CD4-positive, alpha-beta T cell treated with Interleukin-4 for 4 hours (primary cell): ENCODE results near the gene USP12.
"Not testable (repeated sequence)": the region's sequence is repeated elsewhere in the genome, so short reads cannot be mapped to it uniquely, and the experiment has no call there.

Experiments
- DNase-seq: peaks from one replicate; pipeline ENCODE4 v3.0.0-alpha.2; 2020

The USP12 gene, protein sequence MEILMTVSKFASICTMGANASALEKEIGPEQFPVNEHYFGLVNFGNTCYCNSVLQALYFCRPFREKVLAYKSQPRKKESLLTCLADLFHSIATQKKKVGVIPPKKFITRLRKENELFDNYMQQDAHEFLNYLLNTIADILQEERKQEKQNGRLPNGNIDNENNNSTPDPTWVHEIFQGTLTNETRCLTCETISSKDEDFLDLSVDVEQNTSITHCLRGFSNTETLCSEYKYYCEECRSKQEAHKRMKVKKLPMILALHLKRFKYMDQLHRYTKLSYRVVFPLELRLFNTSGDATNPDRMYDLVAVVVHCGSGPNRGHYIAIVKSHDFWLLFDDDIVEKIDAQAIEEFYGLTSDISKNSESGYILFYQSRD

DNA sequence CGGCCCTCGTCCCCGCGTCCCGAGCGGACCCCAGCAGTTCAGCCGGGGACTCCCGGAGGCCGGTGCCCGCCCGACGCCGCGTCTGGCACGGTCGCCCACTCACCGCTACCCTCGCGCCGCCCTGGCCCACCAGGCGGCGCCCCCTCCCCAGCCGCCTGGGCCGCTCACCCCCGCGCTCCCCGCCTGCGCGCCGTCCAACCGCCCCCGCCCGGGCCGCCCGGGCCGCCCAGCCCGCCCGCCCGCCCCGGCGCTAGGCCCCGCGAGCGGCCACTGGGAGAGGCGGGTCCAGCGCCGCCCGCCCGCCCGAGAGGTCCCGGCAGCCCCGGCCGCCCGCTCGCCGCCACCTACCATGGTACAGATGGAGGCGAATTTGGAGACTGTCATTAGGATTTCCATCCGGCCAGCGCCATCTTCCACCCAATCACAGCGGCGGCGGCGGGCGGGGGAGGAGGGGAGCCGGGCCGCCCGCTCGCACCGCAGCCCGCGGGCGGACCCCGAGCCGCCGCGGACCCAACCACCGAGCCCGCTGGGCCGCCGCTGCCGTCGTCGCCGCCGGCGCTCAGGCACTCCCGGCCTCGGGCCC lies at the start of gene USP12:
USP12 (minus strand) TSS at position 568 of the 583 bp plus-strand sequence; CDS start at position 396, 172 bp downstream.
- DNase-seq = no peak

DNA sequence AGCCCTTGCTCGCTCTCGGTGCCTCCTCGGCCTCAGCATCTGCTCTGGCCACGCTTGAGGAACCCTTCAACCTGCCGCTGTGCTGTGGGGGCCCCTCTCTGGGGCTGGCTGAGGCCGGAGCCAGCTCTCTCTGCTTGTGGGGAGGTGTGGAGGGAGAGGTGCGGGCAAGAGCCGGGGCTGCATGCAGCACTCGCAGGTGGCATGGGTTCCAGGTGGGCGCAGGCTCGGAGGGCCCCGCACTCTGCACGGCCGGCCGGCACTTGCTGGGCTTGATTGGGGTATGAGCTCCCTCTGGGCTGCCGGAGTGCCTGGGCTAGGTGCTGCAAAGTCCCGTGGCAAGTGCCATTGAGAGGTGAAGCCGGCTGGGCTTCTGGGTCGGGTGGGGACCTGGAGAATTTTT lies 48.0 kb upstream of the USP12 start:
- DNase-seq = no peak

DNA sequence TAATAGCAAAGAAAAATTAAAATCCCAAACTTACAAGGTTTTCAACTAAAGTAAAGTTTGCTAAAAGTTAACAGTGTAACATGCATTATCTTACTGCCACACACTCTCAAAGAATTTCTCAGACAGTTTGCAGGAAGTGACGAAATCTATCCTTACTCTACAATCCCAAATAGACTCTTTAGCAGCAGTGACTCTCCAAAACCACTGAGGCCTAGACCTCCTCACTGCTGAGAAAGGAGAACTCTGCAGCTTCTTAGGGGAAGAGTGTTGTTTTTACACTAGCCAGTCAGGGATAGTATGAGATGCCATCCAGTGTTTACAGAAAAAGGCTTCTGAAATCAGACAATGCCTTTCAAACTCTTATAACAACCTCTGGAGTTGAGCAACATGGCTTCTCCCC lies 47.2 kb upstream of the USP12 start:
- not testable (repeated sequence) for DNase-seq

DNA sequence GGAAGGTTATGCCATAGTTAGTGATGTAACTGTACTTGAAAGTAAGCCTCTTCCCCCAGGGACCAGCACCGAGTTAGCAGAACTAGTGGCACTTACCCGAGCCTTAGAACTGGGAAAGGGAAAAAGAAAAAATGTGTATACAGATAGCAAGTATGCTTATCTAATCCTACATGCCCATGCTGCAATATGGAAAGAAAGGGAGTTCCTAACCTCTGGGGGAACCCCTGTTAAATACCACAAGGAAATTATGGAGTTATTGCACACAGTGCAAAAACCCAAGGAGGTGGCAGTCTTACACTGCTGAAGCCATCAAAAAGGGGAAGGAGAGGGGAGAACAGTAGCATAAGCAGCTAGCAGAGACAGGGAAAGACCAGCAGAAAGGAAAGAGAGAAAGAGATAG lies 46.2 kb upstream of the USP12 start:
- not testable (repeated sequence) for DNase-seq

DNA sequence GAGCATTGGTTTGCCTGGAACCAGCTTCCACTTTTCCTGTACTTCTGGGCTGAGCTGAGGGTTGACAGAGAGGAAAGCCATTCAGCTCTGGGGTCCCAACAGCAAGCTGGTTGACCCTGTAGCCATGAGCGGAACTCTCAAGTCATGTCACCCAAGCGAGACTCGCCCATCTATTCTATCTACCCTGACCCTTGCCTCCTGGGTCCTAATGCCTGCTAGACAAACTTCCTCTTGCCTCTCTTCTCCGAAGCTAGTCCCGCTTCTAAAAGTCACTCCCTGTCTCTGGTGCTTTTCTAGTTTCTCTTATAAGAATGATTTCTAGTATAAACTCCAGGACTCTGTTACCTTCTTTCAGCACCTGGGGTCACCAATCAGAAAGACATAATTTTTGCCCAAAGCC lies 41.8 kb upstream of the USP12 start:
- not testable (repeated sequence) for DNase-seq

DNA sequence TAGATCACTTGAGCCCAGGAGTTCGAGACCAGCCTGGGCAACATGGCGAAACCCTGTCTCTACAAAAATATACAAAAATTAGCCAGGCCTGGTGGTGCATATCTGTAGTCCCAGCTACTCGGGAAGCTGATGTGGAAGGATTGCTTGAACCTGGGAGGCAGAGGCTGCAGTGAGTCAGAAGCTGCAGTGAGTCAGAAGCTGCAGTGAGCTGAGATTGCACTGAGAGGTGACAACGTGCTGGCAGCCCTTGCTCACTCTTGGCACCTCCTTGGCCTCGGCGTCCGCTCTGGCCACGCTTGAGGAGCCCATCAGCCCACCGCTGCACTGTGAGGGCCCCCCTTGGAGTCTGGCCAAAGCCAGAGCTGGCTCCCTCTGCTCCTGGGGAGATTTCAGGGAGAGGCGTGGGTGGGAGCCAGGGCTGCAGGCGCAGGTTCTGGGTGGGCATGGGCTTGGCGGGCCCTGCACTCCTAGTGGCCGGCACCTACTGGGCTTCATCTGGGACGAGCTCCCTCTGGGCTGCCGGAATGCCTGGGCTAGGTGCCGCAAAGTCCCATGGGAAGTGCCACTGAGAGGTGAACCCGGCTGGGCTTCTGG lies 40.3 kb upstream of the USP12 start:
- DNase-seq = no peak

DNA sequence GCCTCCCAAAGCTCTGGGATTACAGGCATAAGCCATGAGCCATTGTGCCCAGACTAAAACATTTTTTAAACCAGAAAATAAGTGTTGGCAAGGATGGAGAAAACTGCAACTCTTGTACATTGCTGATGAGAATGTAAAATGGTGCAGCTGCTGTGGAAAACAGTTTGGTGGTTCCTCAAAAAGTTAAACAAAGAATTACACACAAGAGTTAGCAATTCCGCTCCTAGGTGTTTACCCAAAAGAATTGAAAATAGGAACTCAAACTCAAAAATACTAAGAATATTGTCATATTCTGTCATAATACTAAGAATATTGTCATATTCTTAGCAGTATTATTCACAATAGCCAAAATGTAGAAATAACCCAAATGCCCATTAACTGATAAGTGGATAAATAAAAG lies 39.7 kb upstream of the USP12 start:
- no peak for DNase-seq

DNA sequence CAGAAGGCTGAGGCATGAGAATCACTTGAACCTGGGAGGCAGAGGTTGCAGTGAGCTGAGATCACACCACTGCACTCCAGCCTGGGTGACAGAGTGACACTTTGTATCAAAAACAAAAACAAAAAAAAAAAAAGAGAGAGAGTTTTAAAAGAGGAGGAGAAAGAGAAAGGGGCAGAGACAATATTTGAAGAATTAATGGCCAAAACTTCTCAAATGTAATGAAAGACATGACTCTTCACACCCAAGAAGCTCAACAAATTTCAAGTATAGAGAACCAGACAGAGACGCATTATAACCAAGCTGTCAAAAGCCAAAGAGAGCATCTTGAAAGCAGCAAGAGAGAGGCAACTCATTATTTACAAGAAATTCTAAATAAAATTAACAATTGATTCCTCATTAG lies 36.9 kb upstream of the USP12 start:
- no peak for DNase-seq

DNA sequence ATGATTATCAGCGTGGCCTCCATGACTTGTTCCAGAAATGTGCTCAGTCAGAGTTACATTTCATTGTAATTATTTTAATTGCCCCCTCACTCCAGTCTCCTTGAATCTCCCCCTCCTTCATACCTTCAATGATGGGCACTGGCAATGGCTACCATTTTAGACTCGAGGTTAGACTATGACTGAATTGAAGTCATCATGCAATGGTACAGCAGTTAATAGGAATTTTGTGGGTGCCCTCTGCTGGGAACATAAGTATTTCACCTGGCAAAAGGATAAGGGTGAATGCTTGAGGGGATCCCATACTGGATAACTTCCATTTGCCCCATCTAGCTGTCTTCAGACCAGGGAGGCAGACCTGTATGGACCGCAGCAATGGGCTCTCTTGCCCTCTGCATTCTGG lies 32.2 kb upstream of the USP12 start:
- no peak for DNase-seq

DNA sequence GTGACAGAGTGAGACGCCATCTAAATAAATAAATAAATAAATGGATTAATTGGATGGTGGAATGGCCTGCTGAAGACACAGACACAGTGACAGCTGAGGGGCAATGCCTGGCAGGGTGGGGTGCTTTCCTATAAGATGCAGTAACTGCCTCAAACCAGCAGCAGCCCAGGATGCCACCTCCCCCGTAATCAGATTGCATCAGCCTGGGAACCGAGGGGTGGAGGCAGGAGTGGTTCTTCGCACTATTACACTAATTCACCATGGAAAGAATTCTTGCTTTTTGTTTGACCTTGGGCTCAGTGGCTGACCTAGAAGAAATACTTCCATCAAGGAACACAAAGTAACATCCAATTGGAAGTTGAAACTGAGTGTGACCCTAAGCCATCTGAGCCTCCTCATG lies 31.6 kb upstream of the USP12 start:
- DNase-seq = no peak

DNA sequence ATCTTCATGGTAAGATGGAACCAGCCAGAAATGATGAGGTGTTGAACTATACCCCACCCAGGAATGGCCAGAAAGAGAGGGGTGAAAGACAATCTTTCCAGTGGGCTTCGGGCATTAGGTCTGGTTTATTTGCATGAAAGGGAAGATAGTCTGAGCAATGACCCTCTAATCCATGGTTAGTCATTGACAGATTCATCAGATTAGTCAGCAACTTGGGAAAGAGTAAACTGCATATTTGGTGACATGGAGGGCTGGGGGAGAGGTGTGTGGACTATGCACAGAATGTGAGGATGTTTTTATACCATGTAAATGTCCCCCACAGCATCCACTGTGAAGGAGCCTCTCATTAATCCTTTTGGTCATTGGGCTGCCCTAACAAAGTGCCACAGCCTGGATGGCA lies 30.1 kb upstream of the USP12 start:
- no peak for DNase-seq

DNA sequence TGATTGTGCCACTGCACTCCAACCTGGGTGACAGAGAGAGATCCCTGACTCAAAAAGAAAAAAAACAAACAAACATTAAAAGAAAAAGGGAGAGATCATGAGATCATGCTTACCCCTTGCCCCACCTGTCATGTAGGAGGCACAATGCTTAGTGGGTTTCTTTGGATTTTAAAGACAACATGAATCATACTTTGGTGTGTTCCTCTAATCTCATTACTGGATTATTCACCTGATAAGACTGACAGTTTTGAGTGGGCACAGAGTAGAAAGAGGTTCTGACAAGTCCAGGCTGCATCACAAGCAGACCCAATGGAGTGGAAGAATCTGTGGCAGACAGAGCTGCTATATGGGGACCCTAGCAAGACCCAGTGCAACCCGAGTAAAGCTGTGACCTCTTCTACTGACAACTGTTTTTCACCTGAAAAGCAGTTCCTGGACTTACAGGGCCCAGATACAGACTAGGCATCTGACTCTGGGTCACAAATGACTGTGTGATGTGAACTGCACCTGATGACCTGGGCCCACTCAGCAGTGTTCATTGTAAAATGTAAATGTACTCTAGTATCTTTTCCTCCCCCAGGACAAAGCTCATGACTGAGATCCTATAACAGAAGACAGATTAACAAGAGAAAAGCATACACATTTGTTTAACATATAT lies 28.9 kb upstream of the USP12 start:
- DNase-seq = no peak

DNA sequence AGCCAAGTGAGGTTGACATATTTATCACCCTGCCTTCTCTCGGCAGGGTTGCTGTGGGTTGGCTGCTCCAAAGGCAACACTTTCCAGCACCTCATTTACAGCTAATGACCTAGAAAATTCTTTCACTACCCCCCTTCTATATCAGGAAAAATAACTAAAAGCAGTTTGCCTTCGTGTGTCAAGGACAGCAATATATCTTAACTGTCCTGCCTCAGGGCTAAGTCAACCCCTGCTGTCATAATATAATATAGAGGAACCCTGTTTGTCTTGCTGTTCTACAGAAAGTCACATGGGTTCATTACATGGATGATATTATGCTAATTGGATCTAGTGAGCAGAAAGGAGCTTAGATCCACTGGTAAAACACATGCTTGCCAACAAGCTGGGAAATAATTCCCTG lies 28.1 kb upstream of the USP12 start:
- no peak for DNase-seq

DNA sequence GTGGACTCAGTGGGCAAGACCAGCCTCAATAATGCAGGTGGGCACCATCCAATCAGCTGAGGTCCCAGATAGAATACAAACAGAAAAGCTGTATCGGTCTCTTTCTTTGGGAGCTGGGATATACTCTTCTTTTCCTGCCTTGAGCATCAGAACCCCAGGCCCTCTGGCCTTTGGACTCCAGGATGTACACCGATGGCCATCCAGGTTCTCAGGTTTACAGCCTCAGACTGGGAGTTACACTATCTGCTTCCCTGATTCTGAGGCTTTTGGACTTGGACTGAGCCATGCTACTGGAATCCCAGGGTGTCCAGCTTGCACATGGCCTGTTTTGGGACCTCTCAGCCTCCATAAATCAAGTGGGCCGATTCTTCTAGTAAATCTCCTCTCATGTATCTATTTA lies 27.6 kb upstream of the USP12 start:
- DNase-seq = no peak

DNA sequence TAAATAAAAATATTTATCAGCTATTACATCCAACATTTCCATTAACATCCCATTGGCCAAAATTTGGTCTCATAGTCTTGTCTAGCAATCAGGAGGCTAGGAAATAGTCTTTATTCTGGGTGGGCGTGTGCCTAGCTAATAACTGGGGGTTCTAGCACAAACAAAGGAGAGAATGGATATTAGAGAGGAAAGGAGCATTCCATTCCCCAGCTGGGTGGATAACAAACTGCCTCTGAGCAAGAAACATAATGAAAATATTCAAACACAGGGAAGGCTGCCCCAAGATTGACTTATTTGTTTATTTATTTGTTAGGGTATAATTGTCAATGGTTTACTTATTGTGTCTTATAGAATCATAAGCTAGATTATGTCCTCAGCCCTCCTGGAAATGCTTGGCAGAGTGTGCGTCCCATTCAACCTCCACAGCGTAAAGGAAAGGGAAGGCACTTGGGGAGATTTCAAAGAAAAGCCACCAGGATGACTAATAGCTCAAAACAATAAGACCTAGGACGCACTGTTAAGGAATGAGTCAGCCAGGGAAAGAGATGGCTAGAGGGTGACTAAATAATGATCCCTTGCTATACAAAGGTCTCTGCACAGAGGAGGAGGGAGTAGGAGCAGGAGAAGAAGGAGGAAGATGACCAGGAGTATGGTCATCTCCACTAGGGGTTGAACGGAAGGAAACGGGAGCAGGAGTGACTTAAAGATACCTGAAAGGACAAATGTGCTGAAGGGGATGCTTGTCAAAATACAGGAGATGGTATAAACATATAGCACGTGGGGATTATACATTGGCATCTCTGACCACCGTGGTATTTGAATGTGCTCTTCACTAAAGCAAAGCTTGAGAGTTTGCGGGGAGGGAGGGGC lies 23.5 kb upstream of the USP12 start:
- no peak for DNase-seq

DNA sequence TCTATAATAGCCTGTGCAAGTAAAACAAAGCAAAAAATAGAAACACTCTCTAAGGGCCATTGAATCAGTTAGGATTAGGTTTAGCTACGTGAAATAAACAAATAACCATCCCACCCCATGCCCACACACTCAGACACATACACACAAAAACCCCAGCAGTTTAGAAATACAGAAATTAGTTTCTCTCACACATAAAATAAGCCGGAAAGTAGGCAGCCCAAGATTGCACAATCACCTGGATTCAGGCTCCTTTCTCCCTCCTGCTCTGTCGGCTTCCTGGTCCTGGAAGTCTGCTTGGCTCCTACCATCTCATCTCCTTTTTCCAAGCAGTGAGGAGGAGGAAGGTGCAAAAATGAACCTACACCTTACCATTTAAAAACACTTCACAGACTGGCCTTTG lies 22.6 kb upstream of the USP12 start:
- no peak for DNase-seq

DNA sequence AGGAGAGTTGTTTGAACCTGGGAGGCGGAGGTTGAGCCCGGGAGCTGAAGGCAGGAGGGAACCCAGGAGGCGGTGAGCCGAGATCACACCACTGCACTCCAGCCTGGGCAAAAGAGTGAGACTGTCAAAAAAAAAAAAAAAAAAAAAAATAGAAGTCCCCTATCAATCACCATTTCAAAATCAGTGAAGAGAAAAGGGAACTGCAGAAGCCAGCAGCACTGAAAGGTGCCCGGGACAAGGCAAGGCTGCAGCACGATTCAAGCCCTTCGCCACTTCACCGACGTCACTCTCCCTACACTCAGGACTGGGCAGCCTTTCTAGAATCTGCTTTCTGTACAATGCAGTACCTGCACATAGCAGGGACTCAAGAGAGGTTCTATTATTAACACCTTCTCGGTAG lies 21.9 kb upstream of the USP12 start:
- DNase-seq = no peak

DNA sequence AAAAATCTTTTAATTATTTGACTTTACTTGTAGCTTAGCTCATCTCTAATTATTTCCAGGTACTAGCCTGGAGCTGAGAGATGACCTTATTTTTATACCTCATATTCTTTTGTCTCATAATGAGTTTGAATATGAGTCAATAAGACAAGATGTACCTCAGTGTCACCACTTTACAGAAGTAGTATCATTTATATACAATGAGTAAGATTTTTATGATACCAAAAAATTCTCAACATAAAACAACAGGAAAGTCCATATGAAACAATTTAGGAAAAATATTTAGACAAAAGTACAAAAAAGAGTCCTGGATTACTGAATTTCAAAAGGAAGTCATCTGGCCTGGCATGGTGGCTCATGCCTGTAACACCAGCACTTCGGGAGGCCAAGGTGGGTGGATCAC lies 21.4 kb upstream of the USP12 start:
- no peak for DNase-seq

DNA sequence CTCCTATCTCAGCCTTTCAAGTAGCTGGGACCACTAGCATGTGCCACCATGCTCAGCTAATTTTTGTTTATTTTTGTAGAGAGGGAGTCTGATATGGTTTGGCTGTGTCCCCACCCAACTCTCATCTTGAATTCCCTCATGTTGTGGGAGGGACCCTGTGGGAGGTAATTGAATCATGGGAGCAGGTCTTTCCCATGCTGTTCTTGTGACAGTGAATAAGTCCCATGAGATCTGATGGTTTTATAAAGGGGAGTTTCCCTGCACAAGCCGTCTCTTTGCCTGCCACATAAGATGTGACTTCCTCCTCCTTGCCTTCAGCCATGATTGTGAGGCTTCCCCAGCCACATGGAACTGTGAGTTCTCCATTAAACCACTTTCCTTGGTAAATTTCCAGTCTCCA lies 20.8 kb upstream of the USP12 start:
- not testable (repeated sequence) for DNase-seq

DNA sequence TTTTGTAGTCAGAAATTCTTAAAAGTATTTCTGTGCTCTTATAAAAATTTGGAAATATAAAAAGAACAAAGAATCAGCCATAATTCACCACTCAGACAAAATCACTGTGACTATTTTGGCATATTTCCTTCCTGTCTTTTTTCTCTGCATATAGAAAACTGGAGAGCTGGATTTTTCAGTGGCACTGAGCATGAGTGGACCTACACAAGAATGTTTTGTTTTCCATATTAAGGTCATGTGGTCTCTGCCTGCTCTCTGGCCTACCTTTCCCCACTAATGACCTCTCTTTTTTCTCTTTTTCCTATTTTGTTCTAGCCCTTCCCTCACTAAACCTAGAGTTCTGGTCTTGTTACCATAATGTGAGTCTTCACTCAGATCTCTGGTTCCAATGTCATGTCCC lies 17.6 kb upstream of the USP12 start:
- DNase-seq = no peak

DNA sequence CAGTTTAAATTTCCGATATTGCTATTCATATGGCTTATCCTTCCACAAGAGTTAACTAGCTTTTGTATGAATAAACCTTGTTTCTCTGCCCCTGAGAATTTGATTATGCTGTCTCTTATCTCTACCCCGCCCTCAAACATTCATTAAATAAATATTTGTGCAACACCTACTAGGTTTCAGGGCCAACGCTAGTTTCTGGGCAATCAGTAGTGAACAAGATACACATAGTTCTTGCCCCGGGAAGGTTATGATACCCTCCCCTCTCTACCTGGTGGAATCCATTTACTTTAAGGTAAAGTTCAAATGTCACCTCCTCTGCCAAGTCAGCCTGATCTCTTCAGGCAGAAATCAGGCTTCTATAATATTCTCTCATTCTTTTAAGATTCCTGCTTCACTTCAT lies 16.6 kb upstream of the USP12 start:
- DNase-seq = no peak

DNA sequence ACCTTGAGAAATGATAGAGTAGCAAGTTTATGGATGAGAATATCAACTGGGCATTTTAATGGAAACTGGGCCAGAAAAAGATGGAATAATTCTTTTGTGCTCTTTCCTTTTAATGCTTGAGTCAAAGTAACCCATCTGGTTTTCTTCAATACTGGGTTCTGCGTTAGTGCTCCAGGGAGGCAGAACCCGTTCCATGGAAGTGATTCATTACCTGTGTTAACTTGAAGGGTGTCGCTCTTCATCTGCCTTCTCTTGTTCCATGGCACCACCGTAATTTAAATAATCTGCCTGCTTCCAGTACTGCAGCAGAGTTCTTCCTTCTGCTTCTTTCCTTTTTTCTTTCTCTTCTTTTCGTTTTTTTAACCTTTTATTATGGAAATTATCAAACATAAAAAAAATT lies 14.7 kb upstream of the USP12 start:
- DNase-seq = no peak

DNA sequence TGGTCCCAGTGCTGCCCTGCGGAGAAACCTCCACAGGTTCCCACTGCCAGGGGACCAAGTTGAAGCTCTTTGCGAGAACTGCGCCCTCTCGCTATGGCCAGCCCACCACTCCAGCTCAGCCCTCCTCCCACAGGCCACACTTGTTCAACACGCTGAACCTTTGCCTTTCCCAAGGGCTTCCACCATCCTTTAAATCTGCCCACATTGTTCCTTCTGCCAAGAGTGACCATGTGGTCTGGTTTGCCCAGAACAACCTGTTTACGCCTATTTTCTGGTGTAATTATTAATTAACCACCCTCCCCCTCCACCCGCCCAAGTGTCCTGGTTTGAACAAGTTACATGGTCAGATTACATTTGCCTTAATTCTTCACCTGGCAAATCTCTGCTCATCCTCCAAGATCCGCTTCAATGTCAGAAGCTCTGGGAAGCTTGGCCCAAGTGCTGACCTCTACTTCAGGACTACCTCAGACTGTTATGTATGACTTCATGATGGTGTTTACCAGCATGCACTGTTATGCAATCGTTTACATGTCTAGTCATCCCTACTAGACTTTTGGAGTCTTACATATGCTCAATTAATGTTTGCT lies 12.0 kb upstream of the USP12 start:
- DNase-seq = no peak
